GM21367 (cell line): ENCODE data around the gene SLC26A11.
"Not testable (repeated sequence)": the region's sequence is repeated elsewhere in the genome, so short reads cannot be mapped to it uniquely, and the experiment has no call there.

Experiments used
- ATAC-seq: cut with Tn5 transposase; IDR thresholded peaks from one replicate; pipeline ENCODE4 v1.9.1; 2021; ENCODE audit not compliant: unreplicated experiment

The SLC26A11 gene

GRCh38 chr17:80299350-80300100 is 79.3 kb downstream of the SLC26A11 start:
- not testable (repeated sequence) for ATAC-seq

GRCh38 chr17:80300756-80301155 is 80.5 kb downstream of the SLC26A11 start:
- not testable (repeated sequence) for ATAC-seq
